ENCODE data around the gene TYK2.

Gene TYK2

DNA sequence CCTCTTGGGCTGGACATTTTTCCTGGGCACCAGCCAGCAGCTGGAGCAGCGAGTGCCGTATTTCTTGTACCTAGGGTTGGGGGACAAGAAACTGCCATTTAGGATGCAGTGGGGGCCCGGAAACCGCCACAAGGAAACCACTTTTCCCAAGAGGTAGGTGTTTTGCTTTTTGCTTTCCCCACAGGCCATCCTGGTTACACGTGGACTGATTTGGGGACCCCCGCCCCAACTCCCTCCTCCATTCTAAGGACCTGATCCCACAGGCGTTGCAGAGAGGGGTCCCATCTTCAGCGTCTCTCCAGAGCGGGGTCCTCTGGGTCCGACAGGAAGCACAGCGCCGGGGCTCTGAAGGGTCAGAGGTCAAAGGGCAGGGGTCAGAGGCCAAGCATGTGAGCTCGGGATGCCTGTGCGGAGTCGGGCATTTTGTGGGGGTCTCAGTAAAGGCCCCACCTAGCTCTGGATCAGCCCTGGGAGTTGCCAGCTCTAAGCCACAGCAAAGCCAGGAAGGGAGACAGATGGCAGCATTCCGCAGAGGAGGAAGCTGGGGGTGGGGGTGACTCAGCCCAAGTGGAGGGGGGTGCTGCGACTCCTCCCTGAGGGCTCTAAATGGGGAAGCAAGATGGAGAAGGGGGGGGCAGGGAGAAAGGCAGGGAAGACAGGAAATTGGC lies 75.1 kb downstream of the TYK2 start:
- DNase-seq: peak; percentile 33
